NCI-H2081 treated with DMSO at 0.1 percent for 48 hours (cell line): ENCODE data around the gene CBY2.
"Not testable (repeated sequence)": the region's sequence is repeated elsewhere in the genome, so short reads cannot be mapped to it uniquely, and the experiment has no call there.

Source experiments
- DNase-seq: peaks from one replicate; lab custom pipeline; 2025; lab: John Stamatoyannopoulos, UW

Gene CBY2

DNA sequence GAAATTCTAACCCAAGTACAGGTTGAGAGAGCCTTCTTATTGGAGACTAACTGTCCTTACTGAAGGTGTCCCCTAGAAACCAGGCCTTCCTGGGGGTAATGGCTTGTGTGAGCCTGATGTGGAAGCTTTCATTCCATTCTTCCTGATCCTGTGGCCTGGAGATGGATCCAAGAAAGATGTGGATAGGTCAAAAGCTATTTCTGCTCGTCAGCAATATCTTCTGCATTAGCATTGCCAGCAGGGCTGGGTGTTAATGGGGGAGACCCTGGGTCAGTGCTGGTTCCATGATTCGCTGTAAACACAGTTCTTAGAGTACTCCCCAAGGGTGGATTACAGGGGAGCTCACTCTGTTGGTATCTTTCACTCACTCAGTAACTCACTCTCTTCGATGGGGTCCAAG, 42.9 kb downstream of the CBY2 start:
- DNase-seq: no peak

DNA sequence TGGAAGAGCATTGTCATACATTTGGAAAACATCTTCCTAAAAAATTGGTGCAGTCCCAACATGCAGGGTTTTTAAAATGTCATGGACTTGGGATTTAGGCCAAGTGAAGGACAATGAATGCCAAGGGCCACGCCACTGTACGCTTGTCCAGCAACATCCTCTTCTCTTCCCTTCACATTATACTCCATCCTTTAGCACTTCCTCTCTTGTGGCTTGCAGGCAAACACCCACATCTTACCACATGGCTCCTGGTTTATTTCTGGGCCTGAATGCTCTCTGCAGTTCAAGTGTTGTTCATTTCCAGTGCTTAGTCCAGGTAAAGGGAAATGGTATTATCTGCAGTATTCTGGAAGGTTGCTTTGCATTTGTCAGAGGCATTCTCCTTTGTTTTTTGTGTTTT, 45.0 kb downstream of the CBY2 start:
- no peak for DNase-seq

DNA sequence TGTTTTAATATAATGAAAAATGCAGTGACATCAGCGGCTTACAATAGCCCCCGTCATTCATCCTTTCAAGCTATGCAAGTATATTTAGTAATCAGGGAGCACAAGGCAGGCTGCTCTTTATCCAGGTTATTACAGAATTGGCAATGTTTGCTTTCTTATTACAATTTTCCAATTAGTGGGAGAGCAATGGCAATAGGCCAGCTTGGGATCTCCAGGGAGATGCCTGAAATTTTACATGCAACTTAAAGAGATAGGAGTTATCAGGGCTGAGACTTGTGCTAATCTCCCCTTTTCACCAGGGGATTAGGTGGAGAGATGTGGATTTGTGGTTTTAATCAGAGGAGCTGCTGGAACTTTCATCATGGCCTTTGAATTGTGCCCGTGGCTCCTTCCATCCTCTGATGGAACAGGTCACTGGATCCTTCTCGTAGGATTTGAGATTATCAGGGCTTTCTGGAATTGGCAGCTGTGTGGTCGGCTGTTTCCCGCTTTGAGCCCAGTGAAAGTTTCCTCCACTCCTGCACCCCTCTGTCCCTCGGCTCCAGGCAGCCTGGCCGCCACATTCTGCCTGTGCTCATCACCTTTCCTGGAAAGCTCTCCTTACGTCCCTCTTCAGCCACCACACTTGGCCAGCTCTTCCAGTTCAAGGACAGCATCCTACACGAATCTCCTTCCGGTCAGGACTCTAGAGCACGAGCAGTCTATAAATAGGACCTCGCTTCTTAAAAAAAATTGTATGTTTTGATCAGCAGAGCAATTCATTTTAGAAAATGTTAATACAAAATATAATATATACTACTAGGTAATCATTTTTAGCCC, 47.0 kb downstream of the CBY2 start:
- no peak for DNase-seq

DNA sequence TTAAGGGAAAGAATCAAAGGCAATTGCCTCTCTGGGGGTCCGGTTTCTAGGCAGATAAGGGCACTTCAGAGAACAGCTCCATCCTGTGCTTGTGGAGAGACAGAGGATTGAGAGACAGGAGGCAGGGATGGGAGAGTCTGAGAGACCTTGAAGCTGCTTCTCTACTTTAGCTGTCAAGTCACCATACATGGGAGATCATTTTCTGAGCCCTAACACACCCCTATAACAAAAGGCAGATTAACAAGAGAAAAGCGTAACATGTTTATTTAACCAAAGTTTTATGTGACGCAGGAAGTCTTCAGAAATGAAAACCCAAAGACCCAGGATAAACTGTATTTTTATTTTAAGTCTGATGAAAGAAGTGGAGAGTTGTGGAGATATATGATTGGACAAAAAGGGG, 48.4 kb downstream of the CBY2 start:
- no peak for DNase-seq

DNA sequence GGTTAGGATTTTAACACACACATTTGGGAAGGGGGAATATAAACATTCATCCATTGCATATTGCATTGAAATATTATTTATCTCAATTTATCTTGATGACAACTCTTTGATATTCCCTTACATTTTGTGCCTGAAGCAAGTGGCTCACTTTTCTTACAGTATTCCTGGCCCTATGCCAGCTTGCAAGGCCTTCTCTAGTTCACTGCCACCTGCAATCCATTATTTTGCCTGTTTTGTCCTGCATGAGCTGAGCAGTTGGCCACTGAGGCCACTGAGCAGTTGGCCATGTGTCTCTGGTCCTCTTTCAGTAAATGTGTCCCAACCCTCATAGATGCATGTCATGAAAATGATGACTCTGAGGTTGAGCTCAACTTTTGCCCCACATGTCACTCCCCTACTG, 49.8 kb downstream of the CBY2 start:
- DNase-seq: no peak

DNA sequence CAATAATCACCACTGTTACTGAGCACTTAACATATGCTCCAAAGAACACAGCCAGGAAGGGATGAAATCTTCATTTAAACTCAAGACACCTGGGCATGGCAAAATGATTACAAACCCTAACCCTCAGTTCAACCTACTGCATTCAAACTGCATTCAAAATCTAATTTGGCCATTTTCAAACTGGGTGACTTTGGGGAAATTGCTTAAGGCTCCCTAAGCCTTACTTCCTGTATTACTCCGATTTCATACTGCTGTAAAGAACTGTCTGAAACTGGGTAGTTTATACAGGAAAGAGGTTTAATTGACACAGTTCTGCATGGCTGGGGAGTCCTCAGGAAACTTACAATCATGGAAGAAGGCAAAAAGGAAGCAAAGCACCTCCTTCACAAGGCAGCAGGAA, 50.4 kb downstream of the CBY2 start:
- DNase-seq: no peak

DNA sequence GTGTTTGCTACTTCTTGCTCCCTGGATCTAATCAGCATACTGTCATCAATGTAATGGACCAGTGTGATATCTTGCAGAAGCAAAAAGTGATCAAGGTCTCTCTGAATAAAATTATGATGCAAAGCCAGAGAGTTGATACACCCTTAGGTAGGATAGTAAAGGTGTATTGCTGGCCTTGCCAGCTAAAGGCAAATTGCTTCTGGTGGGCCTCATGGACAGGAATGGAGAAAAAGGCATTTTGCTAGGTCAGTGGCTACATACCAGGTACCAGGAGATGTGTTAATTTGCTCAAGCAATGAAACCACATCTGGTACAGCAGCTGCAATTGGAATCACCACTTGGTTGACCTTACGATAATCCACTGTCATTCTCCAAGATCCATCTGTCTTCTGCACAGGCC, 54.4 kb downstream of the CBY2 start:
- not testable (repeated sequence) for DNase-seq

DNA sequence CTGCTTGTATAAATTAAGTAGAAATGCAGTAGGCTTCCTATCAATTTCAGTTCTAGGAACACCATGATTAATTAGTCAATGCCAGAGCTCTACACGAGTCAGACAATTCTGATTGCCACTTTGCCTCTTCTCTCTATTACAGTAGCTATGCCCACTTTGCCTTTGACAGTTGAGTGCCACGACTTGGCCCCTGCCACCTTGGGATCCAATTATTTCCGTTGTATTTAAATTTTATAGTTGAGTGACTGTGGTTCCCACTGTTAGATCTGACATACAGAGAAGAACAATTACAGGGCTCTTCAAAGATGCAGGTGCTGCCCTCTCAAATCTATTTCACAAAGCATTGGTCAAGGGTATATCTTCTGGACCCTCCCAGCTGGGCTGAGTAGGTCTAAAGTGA, 55.5 kb downstream of the CBY2 start:
- DNase-seq: not testable (repeated sequence)

DNA sequence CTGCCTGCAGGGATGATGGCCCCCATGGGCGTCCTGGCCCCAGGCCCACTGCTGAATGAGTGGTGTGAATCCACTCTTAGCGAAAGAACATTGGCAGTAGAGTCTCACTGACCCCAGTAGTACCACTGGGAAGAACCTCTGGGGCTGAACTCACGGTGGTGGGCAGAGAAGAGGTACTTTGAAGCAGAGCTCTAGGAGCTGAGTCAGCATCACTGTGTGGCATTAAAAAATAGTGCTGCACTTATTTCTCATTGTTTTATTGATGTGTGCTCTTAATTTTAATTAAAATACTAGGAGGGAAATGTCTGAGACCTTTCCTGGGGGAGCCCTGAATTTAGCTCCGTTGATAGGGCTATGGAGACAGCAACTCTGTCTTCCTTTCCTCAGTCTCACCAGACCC, 61.3 kb downstream of the CBY2 start:
- DNase-seq: no peak
